Fibroblast of villous mesenchyme (primary cell): ENCODE data around the gene TMEM106C. TPM values are rescaled to one million over a fixed set of nuclear protein-coding genes. Genes with fewer than 3 reads are reported as not detected.

Experiments
- DNase-seq: peaks from one replicate; pipeline ENCODE4 v3.0.0-alpha.2; 2010; ENCODE audit warnings: low read depth
- H3K4me3 ChIP-seq: 2 replicates; pipeline ENCODE4 v1.5.1; 2011; ENCODE audit warnings: low read depth, mild to moderate bottlenecking, low read length
- CTCF ChIP-seq: IDR thresholded peaks from 2 replicates; pipeline ENCODE4 v1.5.1; 2012; ENCODE audit warnings: low read depth, mild to moderate bottlenecking, low read length; ENCODE audit not compliant: insufficient read depth
- total RNA-seq: library from RNA; depleted of rRNA; stranded (reverse); fragments of >200 nt; gene quantifications from 2 replicates; pipeline ENCODE4 v1.2.3, GENCODE V29; 2012

The TMEM106C gene
- total RNA-seq, 1 donor, result 100 TPM

GRCh38 chr12:48007206-48007605 lies 43.8 kb downstream of the TMEM106C start:
- no peak for DNase-seq
- no peak for TF ChIP-seq CTCF
- no peak overlapping the region for H3K4me3 ChIP-seq

- no peak for TF ChIP-seq CTCF
- no peak for DNase-seq
- no peak overlapping the region for H3K4me3 ChIP-seq
Measured at GRCh38 chr12:48008349-48008748, 45.0 kb downstream of the TMEM106C start.

DNA sequence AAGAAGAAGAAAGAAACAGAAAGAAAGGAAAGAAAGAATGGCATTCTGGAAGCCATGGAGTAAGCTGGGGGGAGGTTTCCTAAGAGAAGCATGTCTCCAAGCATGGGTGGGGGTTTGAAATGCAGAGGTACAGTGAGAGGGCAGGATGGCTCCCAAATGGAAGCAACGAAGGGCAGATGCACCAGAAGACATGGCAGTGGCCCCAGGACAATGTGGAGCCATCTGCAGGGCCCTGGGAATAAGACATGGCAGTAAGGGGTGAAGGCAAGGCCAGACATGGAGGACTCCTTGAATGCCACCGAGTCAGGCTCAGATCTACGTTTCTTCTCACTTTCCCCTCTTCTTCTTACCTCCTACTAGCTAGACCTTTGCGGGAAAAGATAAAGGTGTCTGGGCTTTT lies 45.6 kb downstream of the TMEM106C start:
- no peak overlapping the region for H3K4me3 ChIP-seq
- no peak for TF ChIP-seq CTCF
- no peak for DNase-seq

- TF ChIP-seq CTCF, result no peak
- no peak overlapping the region for H3K4me3 ChIP-seq
- DNase-seq, result no peak
Measured at GRCh38 chr12:48009471-48009870, 46.1 kb downstream of the TMEM106C start.

- H3K4me3 ChIP-seq, result no peak overlapping the region
- TF ChIP-seq CTCF, result no peak
- no peak for DNase-seq
Measured at GRCh38 chr12:48010366-48010970, 47.1 kb downstream of the TMEM106C start.

GRCh38 chr12:48012070-48012469 lies 48.7 kb downstream of the TMEM106C start:
- H3K4me3 ChIP-seq, result no peak overlapping the region
- DNase-seq, result no peak
- no peak for TF ChIP-seq CTCF

DNA sequence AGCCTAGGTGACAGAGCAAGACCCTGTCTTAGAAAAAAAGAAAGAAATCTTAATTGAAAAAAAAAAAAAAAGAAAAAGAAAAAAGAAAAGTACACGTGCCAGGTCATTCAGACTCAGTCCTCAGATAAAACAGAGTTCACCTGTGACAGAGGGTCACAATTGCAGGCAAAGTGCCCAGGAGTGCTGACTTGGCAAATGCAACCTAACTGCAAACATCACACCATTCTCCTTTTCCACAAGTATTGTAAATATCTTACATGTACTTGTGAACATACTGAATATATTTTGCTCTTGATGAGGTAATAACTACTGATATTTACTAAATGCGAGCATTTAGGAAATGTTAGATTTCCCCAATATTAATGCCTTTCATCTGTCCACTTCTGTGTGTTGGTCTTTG lies 49.9 kb downstream of the TMEM106C start:
- no peak overlapping the region for H3K4me3 ChIP-seq
- DNase-seq, result no peak
- TF ChIP-seq CTCF, result no peak
